Measurements from ENCODE around the gene CCNG1. TPM values are rescaled to one million over a fixed set of nuclear protein-coding genes. Genes with fewer than 3 reads are reported as not detected.

The CCNG1 gene
- total and polyA plus RNA-seq, 9 of the 15 experiments (the other 6 are each of a cell fraction or from before 2014, with no cell fraction given) = 121 to 293 (median 245) TPM

GRCh38 chr5:163410505-163410904 lies 26.9 kb upstream of the CCNG1 start:
- Histone ChIP-seq H3K9me1 (ENCODE audit: control insufficient read depth, insufficient read depth, low read length) (no peaks in the 10 kb centered on the region), H3K27ac (ENCODE audit: extremely low read depth, low read depth, low read length) (no peak overlapping the region), H3K27me3 (ENCODE audit: control insufficient read depth in 2 of 2, insufficient read depth in 2 of 2, low read length in 2 of 2) (no peaks in the 10 kb centered on the region), H3K4me3 (no peak overlapping the region), H2AFZ (ENCODE audit: low read depth, low read length) (no peak overlapping the region), H3K9me3 (replicated peaks; ENCODE audit: control insufficient read depth, insufficient read depth, low read depth, low read length) (no peaks in the 10 kb centered on the region), H4K20me1 (replicated peaks; ENCODE audit: control insufficient read depth, insufficient read depth, low read length) (no peaks in the 10 kb centered on the region), H3K4me2 (ENCODE audit: insufficient read depth, low read length) (no peak overlapping the region), H3K36me3 (ENCODE audit: control insufficient read depth, insufficient read depth, low read length) (no peaks in the 10 kb centered on the region), H3K79me2 (ENCODE audit: control insufficient read depth, insufficient read depth, low read length) (no peaks in the 10 kb centered on the region), H3K4me1 (replicated peaks in 1 of 2; ENCODE audit: control insufficient read depth in 2 of 2, insufficient read depth in 2 of 2, low read length in 2 of 2) (peaks cover 0 to 1% of the 10 kb centered on the region in 2 experiments; a peak in 3 of 5 replicates), H3K9ac (ENCODE audit: insufficient read depth in 1 of 2, low read depth in 2 of 2, low read length in 2 of 2) (no peak overlapping the region)
- ATAC-seq (no peak), FAIRE-seq (no peak), DNase-seq (ENCODE audit: extremely low read depth in 1 of 4, low spot score in 3 of 4) (no peak)
- ChIA-PET CTCF (ENCODE audit: low intra/inter-chr PET ratio) (no interaction called here), POLR2A (no interaction called here)
- intact Hi-C loops (cut with micrococcal nuclease) = no loop called here
- 18% methylated on average over 2 of the region's 2 CpGs for WGBS (ENCODE audit: insufficient coverage, low coverage, missing lambda C conversion rate)
- in situ Hi-C loops (cut with MboI) = no loop called here
- no TSS peak for BruUV-seq (replicated peaks)
- no peak for TF ChIP-seq ATF4 (CRISPR knock-in tag; IDR thresholded peaks at IDR 0.05)
- TF ChIP-seq, protein P1, sequence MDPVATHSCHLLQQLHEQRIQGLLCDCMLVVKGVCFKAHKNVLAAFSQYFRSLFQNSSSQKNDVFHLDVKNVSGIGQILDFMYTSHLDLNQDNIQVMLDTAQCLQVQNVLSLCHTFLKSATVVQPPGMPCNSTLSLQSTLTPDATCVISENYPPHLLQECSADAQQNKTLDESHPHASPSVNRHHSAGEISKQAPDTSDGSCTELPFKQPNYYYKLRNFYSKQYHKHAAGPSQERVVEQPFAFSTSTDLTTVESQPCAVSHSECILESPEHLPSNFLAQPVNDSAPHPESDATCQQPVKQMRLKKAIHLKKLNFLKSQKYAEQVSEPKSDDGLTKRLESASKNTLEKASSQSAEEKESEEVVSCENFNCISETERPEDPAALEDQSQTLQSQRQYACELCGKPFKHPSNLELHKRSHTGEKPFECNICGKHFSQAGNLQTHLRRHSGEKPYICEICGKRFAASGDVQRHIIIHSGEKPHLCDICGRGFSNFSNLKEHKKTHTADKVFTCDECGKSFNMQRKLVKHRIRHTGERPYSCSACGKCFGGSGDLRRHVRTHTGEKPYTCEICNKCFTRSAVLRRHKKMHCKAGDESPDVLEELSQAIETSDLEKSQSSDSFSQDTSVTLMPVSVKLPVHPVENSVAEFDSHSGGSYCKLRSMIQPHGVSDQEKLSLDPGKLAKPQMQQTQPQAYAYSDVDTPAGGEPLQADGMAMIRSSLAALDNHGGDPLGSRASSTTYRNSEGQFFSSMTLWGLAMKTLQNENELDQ (CRISPR knock-in tag; IDR thresholded peaks at IDR 0.05; ENCODE audit: borderline replicate concordance) = no peak
- TF ChIP-seq ZNF253 (CRISPR knock-in tag; conservative IDR thresholded peaks at IDR 0.05) = no peak
- TF ChIP-seq USF2 (CRISPR knock-in tag; IDR thresholded peaks at IDR 0.05) = no peak
- no peak for TF ChIP-seq TGIF2 (CRISPR knock-in tag; IDR thresholded peaks at IDR 0.05)
- no peak for TF ChIP-seq ELK3 (CRISPR knock-in tag; IDR thresholded peaks at IDR 0.05)
- no peak for TF ChIP-seq ZBTB8A (IDR thresholded peaks at IDR 0.05; ENCODE audit: partially characterized antibody)
- TF ChIP-seq ELF2 (CRISPR knock-in tag; IDR thresholded peaks at IDR 0.05) = no peak
- no peak for TF ChIP-seq ZNF436 (CRISPR knock-in tag; IDR thresholded peaks at IDR 0.05)
- TF ChIP-seq SIX5 (IDR thresholded peaks at IDR 0.05; ENCODE audit: borderline replicate concordance in 1 of 2, insufficient read depth in 1 of 2, low read depth in 1 of 2, low read length in 2 of 2) = no peak
- no peak for TF ChIP-seq ZSCAN29 (IDR thresholded peaks at IDR 0.05)
- TF ChIP-seq ZNF507 (tag; conservative IDR thresholded peaks at IDR 0.05) = no peak
- TF ChIP-seq MTA3 (IDR thresholded peaks at IDR 0.05; ENCODE audit: borderline replicate concordance) = no peak
- TF ChIP-seq DDX20 (tag; IDR thresholded peaks at IDR 0.05; ENCODE audit: low read depth) = no peak
- no peak for TF ChIP-seq MTF1 (CRISPR knock-in tag; IDR thresholded peaks at IDR 0.05; ENCODE audit: borderline replicate concordance)
- TF ChIP-seq KDM1A (IDR thresholded peaks at IDR 0.05) = no peak
- no peak for TF ChIP-seq VEZF1 (CRISPR knock-in tag; IDR thresholded peaks at IDR 0.05)
- no peak for TF ChIP-seq ZNF124 (CRISPR knock-in tag; IDR thresholded peaks at IDR 0.05)
